ENCODE results near the gene TM6SF1.

GRCh38 chr15:83109532-83109931 is 2.1 kb downstream of the TM6SF1 start:
- TF ChIP-seq CTCF (IDR thresholded peaks at IDR 0.05; ENCODE audit: low read length) (no peak), EZH2 (optimal IDR thresholded peaks at IDR 0.05; ENCODE audit: low read depth, low read length) (no peak), EZH2phosphoT487 (IDR thresholded peaks at IDR 0.05; ENCODE audit: low read length) (no peak)
